ENCODE results near the gene PIEZO2. TPM values are rescaled to one million over a fixed set of nuclear protein-coding genes. Genes with fewer than 3 reads are reported as not detected.
"Not testable (repeated sequence)": the region's sequence is repeated elsewhere in the genome, so short reads cannot be mapped to it uniquely, and the experiment has no call there.

The PIEZO2 gene
- polyA plus RNA-seq, 10 donors: 22.1 to 56.5 (median 46.2) TPM

DNA sequence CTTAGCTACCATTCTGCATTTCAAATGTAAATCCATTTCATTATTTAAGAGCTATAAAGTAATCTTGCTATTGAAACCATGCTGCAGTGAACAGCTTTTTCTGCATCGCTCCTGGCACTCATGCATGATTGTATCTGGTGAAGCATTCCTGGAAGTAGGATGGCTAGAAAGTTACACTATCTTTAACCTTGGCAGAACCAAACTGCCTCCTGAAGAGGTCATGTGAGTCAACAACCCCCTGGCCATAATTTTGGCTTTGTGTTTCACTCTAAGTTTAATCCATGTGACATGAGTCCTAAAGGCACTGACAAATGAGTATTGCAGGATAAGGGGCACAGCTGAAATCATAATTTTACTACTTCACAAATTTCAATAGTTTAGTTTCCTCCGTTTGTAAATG lies 526.4 kb downstream of the PIEZO2 start:
- not testable (repeated sequence) for DNase-seq

DNA sequence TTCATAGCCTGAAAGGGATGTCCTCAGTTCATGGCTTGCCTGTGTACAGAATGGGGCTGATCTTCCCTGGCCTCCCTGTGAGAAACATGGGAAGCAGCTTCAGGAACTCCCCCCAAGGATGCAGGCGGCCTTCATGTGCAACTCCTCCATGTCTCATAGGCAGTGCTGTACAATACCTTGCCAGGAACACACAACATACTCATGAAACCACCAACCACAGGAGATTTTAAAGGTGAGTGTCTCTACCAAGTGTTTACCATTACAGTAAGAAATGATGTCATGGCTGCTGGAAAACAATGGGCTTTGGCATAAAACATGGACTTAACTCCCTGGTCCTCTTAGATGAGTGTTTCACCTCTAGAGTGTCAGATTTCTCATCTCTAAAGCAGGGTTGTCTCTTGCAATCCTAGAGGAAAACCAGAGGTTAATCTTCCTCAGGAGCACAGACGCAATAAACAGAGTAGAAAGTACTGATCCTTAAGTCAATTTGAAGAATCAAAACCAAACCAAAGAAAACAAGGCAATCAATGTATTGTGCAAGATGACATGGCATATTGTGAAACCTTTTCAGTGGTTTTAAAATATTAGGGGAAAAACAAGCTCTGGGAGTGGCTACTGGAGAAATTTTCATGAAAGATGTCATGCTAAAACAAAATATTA lies 528.6 kb downstream of the PIEZO2 start:
- not testable (repeated sequence) for DNase-seq

Measured in muscle of back (tissue), 11 donors.